AG04449 (cell line): ENCODE measurements around the gene PTN.
"Not testable (repeated sequence)": the region's sequence is repeated elsewhere in the genome, so short reads cannot be mapped to it uniquely, and the experiment has no call there.

Experiments used
- CTCF ChIA-PET: fragments of 350-600 bp; formaldehyde crosslinking; extraction: SDS; loops from one replicate; lab custom pipeline; 2021; ENCODE audit warnings: antibody characterized with exemption; lab: Yijun Ruan, JAX
- POLR2A ChIA-PET: fragments of 400-600, 350-600 bp; formaldehyde crosslinking; extraction: SDS; loops from one replicate; lab custom pipeline; 2020; ENCODE audit warnings: antibody characterized with exemption, inconsistent platforms; lab: Yijun Ruan, JAX
- DNase-seq: peaks from one replicate; pipeline ENCODE4 v3.0.0-alpha.2; 2010; ENCODE audit warnings: low read depth, low spot score
- H3K4me3 ChIP-seq: 2 replicates; pipeline ENCODE4 v1.5.1; 2011; ENCODE audit warnings: low read depth, mild to moderate bottlenecking, control low read depth, low read length
- CTCF ChIP-seq: IDR thresholded peaks from one replicate; pipeline ENCODE4 v1.5.1; 2011; ENCODE audit warnings: mild to moderate bottlenecking, moderate library complexity, low read length, control low read depth, inconsistent platforms; ENCODE audit not compliant: insufficient read depth; ENCODE audit errors: missing control alignments

PTN gene

GRCh38 chr7:137243741-137244140 is 99.8 kb downstream of the PTN start:
- DNase-seq: no peak
- no peak for TF ChIP-seq CTCF
- H3K4me3 ChIP-seq: no peak overlapping the region
- CTCF ChIA-PET: no interaction called here
- POLR2A ChIA-PET: no interaction called here

- no peak overlapping the region for H3K4me3 ChIP-seq
- no peak for TF ChIP-seq CTCF
- POLR2A ChIA-PET: no interaction called here
- CTCF ChIA-PET: no interaction called here
- no peak for DNase-seq
Observed at GRCh38 chr7:137242616-137243015, 100.9 kb downstream of the PTN start.

GRCh38 chr7:137241655-137242360 is 101.7 kb downstream of the PTN start:
- CTCF ChIA-PET: no interaction called here
- H3K4me3 ChIP-seq: no peak overlapping the region
- no peak for TF ChIP-seq CTCF
- DNase-seq: no peak
- POLR2A ChIA-PET: no interaction called here

- CTCF ChIA-PET, H3K4me3 ChIP-seq, POLR2A ChIA-PET, DNase-seq: not testable (repeated sequence)
Observed at GRCh38 chr7:137239186-137239585, 104.3 kb downstream of the PTN start.

GRCh38 chr7:137235434-137235833 is 108.1 kb downstream of the PTN start:
- no peak for DNase-seq
- H3K4me3 ChIP-seq: no peak overlapping the region
- no peak for TF ChIP-seq CTCF
- ChIA-PET CTCF (no interaction called here), POLR2A (no interaction called here)

GRCh38 chr7:137231167-137231566 is 112.4 kb downstream of the PTN start:
- POLR2A ChIA-PET: no interaction called here
- H3K4me3 ChIP-seq: no peak overlapping the region
- DNase-seq: no peak
- CTCF ChIA-PET: no interaction called here
- no peak for TF ChIP-seq CTCF

- H3K4me3 ChIP-seq: no peak overlapping the region
- no peak for DNase-seq
- TF ChIP-seq CTCF: no peak
- ChIA-PET POLR2A (no interaction called here), CTCF (no interaction called here)
Observed at GRCh38 chr7:137221467-137221866, 122.1 kb downstream of the PTN start.
